H1 (cell line): ENCODE measurements around the gene TXNL4B. TPM values are rescaled to one million over a fixed set of nuclear protein-coding genes. Genes with fewer than 3 reads are reported as not detected.

ENCODE experiments used
- CTCF ChIA-PET: fragments of 300-600 bp; sonication (Branson Sonifier 250); formaldehyde crosslinking; loops from one replicate; lab custom pipeline; 2021; ENCODE audit not compliant: partially characterized antibody; lab: Charles Lee
- POLR2A ChIA-PET: fragments of 300-600 bp; sonication (Branson Sonifier 250); formaldehyde crosslinking; loops from one replicate; lab custom pipeline; 2021; ENCODE audit warnings: inconsistent platforms; ENCODE audit not compliant: partially characterized antibody; lab: Charles Lee
- DNase-seq, 2 experiments: peaks; one replicate each; pipeline versions ENCODE4 v3.0.0 to v3.0.0-alpha.2; 2010 to 2022; ENCODE audit warnings: low spot score in 2 of 2, low read depth in 1 of 2, mixed read lengths in 1 of 2
- FAIRE-seq: peaks from 2 replicates; lab custom pipeline; 2011; peaks lifted over from hg19 to GRCh38; lab: Jason Lieb, UNC
- H2AFZ ChIP-seq: 2 replicates; pipeline ENCODE4 v1.8.1; 2012; ENCODE audit warnings: low read length, inconsistent platforms
- H2AK5ac ChIP-seq: 2 replicates; pipeline ENCODE4 v1.6.1; 2013; ENCODE audit warnings: low read depth, low read length
- H2BK120ac ChIP-seq: replicated peaks from 2 replicates; pipeline ENCODE3; 2013; ENCODE audit warnings: low read depth, low read length, inconsistent platforms
- H2BK12ac ChIP-seq: 2 replicates; pipeline ENCODE4 v1.6.1; 2013; ENCODE audit warnings: low read depth, low read length
- H2BK15ac ChIP-seq: 2 replicates; pipeline ENCODE4 v1.6.1; 2013; ENCODE audit warnings: low read length
- H2BK20ac ChIP-seq: 2 replicates; pipeline ENCODE4 v1.6.1; 2013; ENCODE audit warnings: low read length
- H2BK5ac ChIP-seq: 2 replicates; pipeline ENCODE4 v1.6.1; 2013; ENCODE audit warnings: low read depth, low read length
- H3K14ac ChIP-seq: 2 replicates; pipeline ENCODE4 v1.6.1; 2013; ENCODE audit warnings: inconsistent platforms; ENCODE audit not compliant: insufficient read length
- H3K18ac ChIP-seq: 2 replicates; pipeline ENCODE4 v1.6.1; 2013; ENCODE audit warnings: low read length; ENCODE audit errors: extremely low read depth
- H3K23ac ChIP-seq: 2 replicates; pipeline ENCODE4 v1.6.1; 2013; ENCODE audit warnings: inconsistent platforms; ENCODE audit not compliant: insufficient read length
- H3K23me2 ChIP-seq: 2 replicates; pipeline ENCODE4 v1.6.1; 2013; ENCODE audit warnings: low read depth, low read length
- H3K27ac ChIP-seq: 2 replicates; pipeline ENCODE4 v1.6.1; 2011; ENCODE audit warnings: low read depth, low read length, inconsistent platforms
- H3K27me3 ChIP-seq, 4 experiments: replicated peaks in 1 of 4; 1 replicate in 1 of 4; 2 replicates in 3 of 4; pipeline versions ENCODE4 v1.6.1 to v1.8.1; 2011 to 2013; ENCODE audit warnings: low read length in 3 of 4, mild to moderate bottlenecking in 3 of 4, inconsistent platforms in 2 of 4, mixed read lengths in 2 of 4, moderate library complexity in 1 of 4; ENCODE audit not compliant: control insufficient read depth in 3 of 4, insufficient read depth in 3 of 4; ENCODE audit errors: extremely low read depth in 1 of 4
- H3K36me3 ChIP-seq, 4 experiments: 2 replicates each; pipeline versions ENCODE4 v1.6.1 to v1.8.1; 2011 to 2013; ENCODE audit warnings: mild to moderate bottlenecking in 4 of 4, low read length in 3 of 4, moderate library complexity in 2 of 4, control low read depth in 1 of 4, inconsistent platforms in 1 of 4; ENCODE audit not compliant: insufficient read depth in 4 of 4, control insufficient read depth in 2 of 4
- H3K4ac ChIP-seq: replicated peaks from 2 replicates; pipeline ENCODE3; 2013; ENCODE audit warnings: low read length, low read depth, mixed read lengths, inconsistent platforms; ENCODE audit not compliant: insufficient read length
- H3K4me1 ChIP-seq, 4 experiments: replicated peaks in 1 of 4; 1 replicate in 1 of 4; 2 replicates in 3 of 4; pipeline versions ENCODE4 v1.6.1 to v1.8.1; 2011 to 2013; ENCODE audit warnings: low read length in 3 of 4, inconsistent platforms in 2 of 4, mixed read lengths in 1 of 4; ENCODE audit not compliant: insufficient read depth in 4 of 4, control insufficient read depth in 3 of 4
- H3K4me2 ChIP-seq, 2 experiments: 2 replicates each; pipeline versions ENCODE4 v1.6.1 to v1.8.1; 2011 to 2013; ENCODE audit warnings: low read depth in 2 of 2, low read length in 2 of 2, control low read depth in 1 of 2, inconsistent platforms in 1 of 2, mild to moderate bottlenecking in 1 of 2; ENCODE audit not compliant: insufficient read depth in 1 of 2
- H3K4me3 ChIP-seq, 4 experiments: fragments of 200-600, 300-600 bp in 1 of 4; sonication (generic), shearing (Covaris generic), sonication (Bioruptor Twin) in 1 of 4; 2 replicates each; pipeline versions ENCODE4 v1.5.1 to v1.8.1; 2011 to 2016; ENCODE audit warnings: low read length in 4 of 4, low read depth in 3 of 4, control low read depth in 2 of 4, inconsistent platforms in 2 of 4, mild to moderate bottlenecking in 2 of 4, mixed read lengths in 1 of 4, moderate library complexity in 1 of 4; ENCODE audit not compliant: insufficient read depth in 2 of 4; ENCODE audit errors: extremely low read depth in 1 of 4
- H3K56ac ChIP-seq: replicated peaks from 2 replicates; pipeline ENCODE3; 2013; ENCODE audit warnings: low read depth, mild to moderate bottlenecking, mixed read lengths, low read length, inconsistent platforms; ENCODE audit not compliant: insufficient read length
- H3K79me1 ChIP-seq: 2 replicates; pipeline ENCODE4 v1.6.1; 2013; ENCODE audit warnings: low read depth, low read length, control low read depth
- H3K79me2 ChIP-seq, 2 experiments: 2 replicates each; pipeline versions ENCODE4 v1.6.1 to v1.8.1; 2012 to 2013; ENCODE audit warnings: low read length in 2 of 2, mild to moderate bottlenecking in 2 of 2, inconsistent platforms in 1 of 2; ENCODE audit not compliant: insufficient read depth in 2 of 2, control insufficient read depth in 1 of 2
- H3K9ac ChIP-seq, 4 experiments: replicated peaks in 1 of 4; 1 replicate in 1 of 4; 2 replicates in 3 of 4; pipeline versions ENCODE4 v1.6.1 to v1.8.1; 2011 to 2013; ENCODE audit warnings: low read depth in 3 of 4, low read length in 3 of 4, control low read depth in 2 of 4, mild to moderate bottlenecking in 2 of 4, moderate library complexity in 2 of 4, inconsistent platforms in 1 of 4; ENCODE audit errors: extremely low read depth in 1 of 4
- H3K9me3 ChIP-seq, 2 experiments: 2 replicates each; pipeline versions ENCODE4 v1.6.1 to v1.8.1; 2012 to 2013; ENCODE audit warnings: mild to moderate bottlenecking in 2 of 2, moderate library complexity in 2 of 2, control low read depth in 1 of 2, inconsistent platforms in 1 of 2, low read depth in 1 of 2, low read length in 1 of 2, mixed read lengths in 1 of 2; ENCODE audit not compliant: insufficient read depth in 2 of 2
- H4K20me1 ChIP-seq, 2 experiments: replicated peaks in 1 of 2; 2 replicates each; pipeline versions ENCODE3 to v1.8.1; 2011 to 2013; ENCODE audit warnings: inconsistent platforms in 2 of 2, low read length in 2 of 2, mild to moderate bottlenecking in 1 of 2; ENCODE audit not compliant: insufficient read depth in 2 of 2, control insufficient read depth in 1 of 2
- H4K5ac ChIP-seq: 2 replicates; pipeline ENCODE4 v1.6.1; 2013; ENCODE audit warnings: low read length, low read depth, mixed read lengths, inconsistent platforms; ENCODE audit not compliant: insufficient read length
- H4K8ac ChIP-seq: 2 replicates; pipeline ENCODE4 v1.8.0; 2013; ENCODE audit warnings: mild to moderate bottlenecking, moderate library complexity, low read length, inconsistent platforms; ENCODE audit not compliant: insufficient read depth; ENCODE audit errors: extremely low read depth
- H4K91ac ChIP-seq: replicated peaks from 2 replicates; pipeline ENCODE3; 2013; ENCODE audit warnings: low read length, mixed read lengths, inconsistent platforms; ENCODE audit not compliant: insufficient read length
- CTBP2 ChIP-seq: IDR thresholded peaks from 2 replicates; pipeline ENCODE4 v1.7.0; 2011; ENCODE audit warnings: borderline replicate concordance, mild to moderate bottlenecking, moderate library complexity, mixed read lengths, low read length; ENCODE audit not compliant: insufficient read depth, insufficient read length
- EZH2 ChIP-seq: fragments of 200-600 bp; sonication (generic); IDR thresholded peaks from 2 replicates; pipeline ENCODE4 v1.7.1; 2012; ENCODE audit warnings: low read depth, mild to moderate bottlenecking, moderate library complexity, low read length, inconsistent platforms; ENCODE audit not compliant: severe bottlenecking
- JUN ChIP-seq: IDR thresholded peaks from 2 replicates; pipeline ENCODE4 v1.6.1; 2011; ENCODE audit warnings: low read depth, mild to moderate bottlenecking, improper control_type of control experiment, low read length
- MAFK ChIP-seq: IDR thresholded peaks from 2 replicates; pipeline ENCODE4 v1.6.1; 2012; ENCODE audit warnings: low read depth, mild to moderate bottlenecking, improper control_type of control experiment, low read length
- NANOG ChIP-seq: IDR thresholded peaks from 2 replicates; pipeline ENCODE4 v1.6.1; 2011; ENCODE audit warnings: low read length, low read depth, mild to moderate bottlenecking, inconsistent platforms; ENCODE audit not compliant: insufficient read depth, poor library complexity, severe bottlenecking
- NRF1 ChIP-seq: IDR thresholded peaks from 2 replicates; pipeline ENCODE4 v1.6.1; 2011; ENCODE audit warnings: mild to moderate bottlenecking, low read depth, low read length, improper control_type of control experiment
- RNF2 ChIP-seq: fragments of 200-900, 300-1000 bp; sonication (generic); IDR thresholded peaks from 2 replicates; pipeline ENCODE4 v1.7.1; 2016; ENCODE audit warnings: borderline replicate concordance, low read depth, mild to moderate bottlenecking, antibody characterized with exemption, low read length; ENCODE audit not compliant: poor library complexity, severe bottlenecking; ENCODE audit errors: missing control alignments
- SP2 ChIP-seq: IDR thresholded peaks from 2 replicates; pipeline ENCODE4 v1.6.1; 2012; ENCODE audit warnings: mild to moderate bottlenecking, low read length, inconsistent platforms
- TAF1 ChIP-seq: IDR thresholded peaks from 2 replicates; pipeline ENCODE4 v1.6.1; 2011; ENCODE audit warnings: mild to moderate bottlenecking, low read depth, low read length
- TAF7 ChIP-seq: optimal IDR thresholded peaks from 2 replicates; pipeline ENCODE3; 2011; ENCODE audit warnings: low read depth, mild to moderate bottlenecking, inconsistent platforms, low read length, moderate library complexity, borderline replicate concordance
- WGBS, 2 experiments: shearing (Covaris generic) in 1 of 2; methylation state at CpG; one replicate each; pipeline versions ENCODE4 v1.1.6 to v1.1.7; 2013 to 2015; ENCODE audit warnings: low lambda C conversion rate in 2 of 2, mixed read lengths in 2 of 2, inconsistent platforms in 1 of 2, low coverage in 1 of 2, missing lambda C conversion rate in 1 of 2; ENCODE audit not compliant: insufficient replicate concordance in 2 of 2, insufficient coverage in 1 of 2, insufficient read length in 1 of 2; ENCODE audit errors: extremely low coverage in 1 of 2, missing lambda C conversion rate in 1 of 2; 5-methylcytosine and 5-hydroxymethylcytosine counted together
- polyA plus RNA-seq, 7 experiments: library from polyadenylated mRNA; depleted of rRNA in 3 of 7; stranded (reverse) in 5 of 7; unstranded in 2 of 7; fragments of >200 nt in 5 of 7; fragments of 200-250 nt in 2 of 7; gene quantifications; 1 replicate in 5 of 7; 2 replicates in 1 of 7; 4 replicates in 1 of 7; pipeline versions ENCODE4 v1.2.1 to v1.2.3, GENCODE V29; 2011 to 2013; ENCODE audit warnings: missing spikeins in 2 of 7, mixed read lengths in 2 of 7
- total RNA-seq: library from RNA; stranded (reverse); fragmentation: NEBNext Ultra II Directional; extraction: Animal tissue kit (Norgen Biotek cat#: 25700); gene quantifications from 2 replicates; pipeline ENCODE4 v1.2.1, GENCODE V29; 2021
- TF ChIP-seq, protein P1 (sequence below): IDR thresholded peaks from 2 replicates; pipeline ENCODE4 v1.6.1; 2011; ENCODE audit warnings: low read length, improper control_type of control experiment
- TF ChIP-seq, protein P2 (sequence below): IDR thresholded peaks from 2 replicates; pipeline ENCODE4 v1.6.1; 2012; ENCODE audit warnings: inconsistent platforms

The TXNL4B gene
- total and polyA plus RNA-seq, 2 of the 8 experiments (the other 6 are each of a cell fraction or from before 2014, with no cell fraction given), result 6.7 to 10.6 TPM

DNA sequence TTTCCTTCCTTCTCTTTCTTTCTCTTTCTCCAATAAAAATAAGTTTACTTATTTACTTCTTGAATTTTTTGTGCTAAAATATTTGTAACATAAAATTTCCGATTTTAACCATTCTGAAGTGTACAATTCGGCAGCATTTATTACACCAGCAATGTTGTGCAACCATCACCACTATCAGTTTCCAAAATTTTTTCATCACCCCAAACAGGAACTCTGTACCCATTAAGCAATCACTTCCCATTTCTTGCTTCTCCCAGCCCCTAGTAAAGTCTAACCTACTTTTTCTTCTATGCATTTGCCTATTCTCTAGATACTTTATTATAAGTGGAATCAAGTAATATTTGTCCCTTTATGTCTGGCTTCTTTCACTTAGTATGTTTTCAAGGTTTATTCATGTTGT is 41.6 kb downstream of the TXNL4B start:
- WGBS, 2 experiments, result 84% methylated on average over 2 of the region's 2 CpGs; no CpG with 5 or more reads in 1 of the 2 experiments
- H3K23me2 ChIP-seq, result no peaks in the 10 kb centered on the region
- no peak for FAIRE-seq
- TF ChIP-seq RNF2 (no peak), EZH2 (no peak), CTBP2 (no peak), NANOG (no peak), NRF1 (no peak), TAF7 (no peak), MAFK (no peak), SP2 (no peak), JUN (no peak), TAF1 (no peak)
- TF ChIP-seq, protein P1, sequence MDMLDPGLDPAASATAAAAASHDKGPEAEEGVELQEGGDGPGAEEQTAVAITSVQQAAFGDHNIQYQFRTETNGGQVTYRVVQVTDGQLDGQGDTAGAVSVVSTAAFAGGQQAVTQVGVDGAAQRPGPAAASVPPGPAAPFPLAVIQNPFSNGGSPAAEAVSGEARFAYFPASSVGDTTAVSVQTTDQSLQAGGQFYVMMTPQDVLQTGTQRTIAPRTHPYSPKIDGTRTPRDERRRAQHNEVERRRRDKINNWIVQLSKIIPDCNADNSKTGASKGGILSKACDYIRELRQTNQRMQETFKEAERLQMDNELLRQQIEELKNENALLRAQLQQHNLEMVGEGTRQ, result no peak
- TF ChIP-seq, protein P2, sequence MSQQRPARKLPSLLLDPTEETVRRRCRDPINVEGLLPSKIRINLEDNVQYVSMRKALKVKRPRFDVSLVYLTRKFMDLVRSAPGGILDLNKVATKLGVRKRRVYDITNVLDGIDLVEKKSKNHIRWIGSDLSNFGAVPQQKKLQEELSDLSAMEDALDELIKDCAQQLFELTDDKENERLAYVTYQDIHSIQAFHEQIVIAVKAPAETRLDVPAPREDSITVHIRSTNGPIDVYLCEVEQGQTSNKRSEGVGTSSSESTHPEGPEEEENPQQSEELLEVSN, result no peak

More for the DNA sequence above, 41.6 kb downstream of the TXNL4B start:
- Histone ChIP-seq H2BK15ac (no peak overlapping the region), H4K20me1 (no peaks in the 10 kb centered on the region), H4K91ac (no peak overlapping the region), H3K27me3 (no peaks in the 10 kb centered on the region), H3K36me3 (no peaks in the 10 kb centered on the region), H3K9ac (no peak overlapping the region), H3K9me3 (no peaks in the 10 kb centered on the region), H4K5ac (no peak overlapping the region), H3K14ac (no peak overlapping the region), H3K27ac (no peak overlapping the region), H3K4me1 (no peaks in the 10 kb centered on the region), H3K56ac (no peak overlapping the region), H2BK5ac (no peak overlapping the region), H2AFZ (no peak overlapping the region), H3K4ac (no peak overlapping the region), H3K79me2 (no peaks in the 10 kb centered on the region), H2BK12ac (no peak overlapping the region), H2AK5ac (no peak overlapping the region), H3K23ac (no peak overlapping the region), H3K4me2 (no peak overlapping the region), H4K8ac (no peak overlapping the region), H3K18ac (no peak overlapping the region), H3K79me1 (no peaks in the 10 kb centered on the region), H3K4me3 (no peak overlapping the region), H2BK20ac (no peak overlapping the region), H2BK120ac (no peak overlapping the region)
- ChIA-PET CTCF (no interaction called here), POLR2A (no interaction called here)
- no peak for DNase-seq
